ENCODE data around the gene SESN1.

The SESN1 gene

DNA sequence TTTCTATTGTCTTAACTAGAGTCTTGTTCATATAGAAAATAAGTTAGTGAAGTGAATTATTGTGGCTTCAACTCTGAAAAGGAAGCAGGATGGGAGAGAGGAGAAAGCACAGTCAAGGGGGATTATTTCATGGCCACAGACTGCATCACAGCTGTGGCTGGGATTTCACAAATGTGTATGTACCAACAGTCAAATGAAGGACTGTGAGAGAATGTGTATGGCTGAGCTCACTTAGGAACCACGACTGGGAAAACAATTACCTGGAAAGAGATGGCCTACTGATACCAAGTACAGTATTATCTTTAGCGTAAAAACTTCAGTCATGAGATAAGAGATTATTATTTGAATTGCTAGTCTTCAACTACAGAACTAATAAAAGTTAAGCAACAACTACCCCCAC, 54.9 kb downstream of the SESN1 start:
- Histone ChIP-seq H3K4me3 (IDR thresholded peaks at IDR 0.05; ENCODE audit: insufficient read depth, low read depth, low read length) (no peak overlapping the region), H3K9ac (no peak overlapping the region), H3K4me2 (no peak overlapping the region), H3K4me1 (ENCODE audit: low read depth, poor library complexity, severe bottlenecking) (peaks cover 8% of the 10 kb centered on the region), H4K20me1 (ENCODE audit: insufficient read depth) (no peaks in the 10 kb centered on the region), H3K27ac (no peak overlapping the region), H3K79me2 (ENCODE audit: insufficient read depth, low read depth) (no peaks in the 10 kb centered on the region), H3K36me3 (ENCODE audit: insufficient read depth) (no peaks in the 10 kb centered on the region), H2AFZ (ENCODE audit: low read depth) (no peak overlapping the region), H3K27me3 (ENCODE audit: insufficient read depth, low read depth) (no peaks in the 10 kb centered on the region)
- TF ChIP-seq, protein P1, sequence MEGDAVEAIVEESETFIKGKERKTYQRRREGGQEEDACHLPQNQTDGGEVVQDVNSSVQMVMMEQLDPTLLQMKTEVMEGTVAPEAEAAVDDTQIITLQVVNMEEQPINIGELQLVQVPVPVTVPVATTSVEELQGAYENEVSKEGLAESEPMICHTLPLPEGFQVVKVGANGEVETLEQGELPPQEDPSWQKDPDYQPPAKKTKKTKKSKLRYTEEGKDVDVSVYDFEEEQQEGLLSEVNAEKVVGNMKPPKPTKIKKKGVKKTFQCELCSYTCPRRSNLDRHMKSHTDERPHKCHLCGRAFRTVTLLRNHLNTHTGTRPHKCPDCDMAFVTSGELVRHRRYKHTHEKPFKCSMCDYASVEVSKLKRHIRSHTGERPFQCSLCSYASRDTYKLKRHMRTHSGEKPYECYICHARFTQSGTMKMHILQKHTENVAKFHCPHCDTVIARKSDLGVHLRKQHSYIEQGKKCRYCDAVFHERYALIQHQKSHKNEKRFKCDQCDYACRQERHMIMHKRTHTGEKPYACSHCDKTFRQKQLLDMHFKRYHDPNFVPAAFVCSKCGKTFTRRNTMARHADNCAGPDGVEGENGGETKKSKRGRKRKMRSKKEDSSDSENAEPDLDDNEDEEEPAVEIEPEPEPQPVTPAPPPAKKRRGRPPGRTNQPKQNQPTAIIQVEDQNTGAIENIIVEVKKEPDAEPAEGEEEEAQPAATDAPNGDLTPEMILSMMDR (conservative IDR thresholded peaks at IDR 0.05; ENCODE audit: low read depth, low read length): no peak

GRCh38 chr6:109038837-109039398, 55.7 kb downstream of the SESN1 start:
- Histone ChIP-seq H3K27ac (no peak overlapping the region), H3K4me3 (IDR thresholded peaks at IDR 0.05; ENCODE audit: insufficient read depth, low read depth, low read length) (no peak overlapping the region), H3K9ac (no peak overlapping the region), H3K79me2 (ENCODE audit: insufficient read depth, low read depth) (no peaks in the 10 kb centered on the region), H3K27me3 (ENCODE audit: insufficient read depth, low read depth) (no peaks in the 10 kb centered on the region), H2AFZ (ENCODE audit: low read depth) (no peak overlapping the region), H4K20me1 (ENCODE audit: insufficient read depth) (no peaks in the 10 kb centered on the region), H3K36me3 (ENCODE audit: insufficient read depth) (no peaks in the 10 kb centered on the region), H3K4me2 (no peak overlapping the region), H3K4me1 (ENCODE audit: low read depth, poor library complexity, severe bottlenecking) (peaks cover 8% of the 10 kb centered on the region)
- TF ChIP-seq, protein P1 (conservative IDR thresholded peaks at IDR 0.05; ENCODE audit: low read depth, low read length): no peak

DNA sequence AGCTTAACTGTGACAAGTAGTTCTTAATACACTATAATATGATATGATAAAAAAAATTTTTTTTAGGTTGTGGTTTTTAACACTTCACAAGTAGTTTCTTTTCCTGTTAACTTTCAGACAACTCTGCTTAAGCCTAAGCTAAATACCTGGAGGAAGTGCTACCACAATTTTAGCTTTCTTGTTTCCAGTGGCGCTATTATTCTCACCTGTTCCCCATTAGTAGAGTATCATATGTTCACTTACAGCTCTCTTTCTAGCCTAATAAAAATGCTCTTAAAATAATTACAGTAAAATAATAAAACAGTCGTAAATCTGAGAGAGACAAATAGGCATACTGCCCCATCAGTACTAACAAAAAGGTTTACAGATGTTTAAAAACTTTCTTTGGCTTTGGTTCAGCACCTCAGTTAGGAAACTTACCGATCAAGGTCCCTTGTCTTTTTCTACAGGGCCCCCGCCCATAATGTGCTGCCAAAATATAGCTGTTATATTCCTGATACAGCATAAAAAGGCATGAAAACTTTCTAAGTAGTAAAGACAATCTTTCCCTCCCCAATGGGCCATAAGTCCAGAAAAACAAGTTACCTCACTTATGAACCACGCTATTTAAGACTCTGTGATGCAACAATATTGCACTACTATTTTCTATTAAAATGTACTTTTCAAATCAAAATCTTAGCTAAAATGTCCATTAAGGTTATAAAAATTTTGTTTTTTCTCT, 57.9 kb downstream of the SESN1 start:
- Histone ChIP-seq H3K4me2 (no peak overlapping the region), H3K4me3 (IDR thresholded peaks at IDR 0.05; ENCODE audit: insufficient read depth, low read depth, low read length) (no peak overlapping the region), H3K27ac (no peak overlapping the region), H3K9ac (no peak overlapping the region), H3K4me1 (ENCODE audit: low read depth, poor library complexity, severe bottlenecking) (peaks cover 8% of the 10 kb centered on the region), H3K36me3 (ENCODE audit: insufficient read depth) (no peaks in the 10 kb centered on the region), H2AFZ (ENCODE audit: low read depth) (no peak overlapping the region), H3K79me2 (ENCODE audit: insufficient read depth, low read depth) (no peaks in the 10 kb centered on the region), H4K20me1 (ENCODE audit: insufficient read depth) (no peaks in the 10 kb centered on the region), H3K27me3 (ENCODE audit: insufficient read depth, low read depth) (no peaks in the 10 kb centered on the region)
- TF ChIP-seq, protein P1 (conservative IDR thresholded peaks at IDR 0.05; ENCODE audit: low read depth, low read length): no peak

- no peak overlapping the region for H2AFZ ChIP-seq (ENCODE audit: low read depth)
Observed at GRCh38 chr6:109034526-109034925, 60.1 kb downstream of the SESN1 start.

More at GRCh38 chr6:109034526-109034925, 60.1 kb downstream of the SESN1 start:
- no peak overlapping the region for H3K9ac ChIP-seq
- H3K4me1 ChIP-seq (ENCODE audit: low read depth, poor library complexity, severe bottlenecking): peaks cover 8% of the 10 kb centered on the region
- no peak overlapping the region for H3K27ac ChIP-seq
- TF ChIP-seq, protein P1 (conservative IDR thresholded peaks at IDR 0.05; ENCODE audit: low read depth, low read length): no peak
- H3K79me2 ChIP-seq (ENCODE audit: insufficient read depth, low read depth): no peaks in the 10 kb centered on the region
- H3K36me3 ChIP-seq (ENCODE audit: insufficient read depth): no peaks in the 10 kb centered on the region
- H3K4me2 ChIP-seq: no peak overlapping the region
- H3K4me3 ChIP-seq (IDR thresholded peaks at IDR 0.05; ENCODE audit: insufficient read depth, low read depth, low read length): no peak overlapping the region
- no peaks in the 10 kb centered on the region for H4K20me1 ChIP-seq (ENCODE audit: insufficient read depth)
- no peaks in the 10 kb centered on the region for H3K27me3 ChIP-seq (ENCODE audit: insufficient read depth, low read depth)

Measured in KMS-11 (cell line).